ENCODE measurements around the gene OR2W3. TPM values are rescaled to one million over a fixed set of nuclear protein-coding genes. Genes with fewer than 3 reads are reported as not detected.

The OR2W3 gene
- total and polyA plus RNA-seq, 10 donors: 0.29 to 11.2 (median 2.8) TPM; not detected in 2

GRCh38 chr1:247913786-247914185, 18.4 kb downstream of the OR2W3 start:
- no peak overlapping the region for H3K4me3 ChIP-seq
- no peak for DNase-seq
- no peak overlapping the region for H3K27ac ChIP-seq
- WGBS, 5 donors: 64 to 77% (median 72%) methylated on average over 2 of the region's 2 CpGs
- no peaks in the 10 kb centered on the region for H3K36me3 ChIP-seq
- no peak for TF ChIP-seq POLR2A (IDR thresholded peaks at IDR 0.05)
- TF ChIP-seq POLR2AphosphoS5 (IDR thresholded peaks at IDR 0.05): no peak
- intact Hi-C loops (cut with DNase I; ENCODE audit: low total_unique reads): no loop called here
- H3K9me3 ChIP-seq: no peaks in the 10 kb centered on the region
- no peaks in the 10 kb centered on the region for H3K4me1 ChIP-seq
- H3K27me3 ChIP-seq (replicated peaks in 1 of 7): no peaks in the 10 kb centered on the region

- intact Hi-C loops (cut with DNase I; ENCODE audit: low total_unique reads): no loop called here
- Histone ChIP-seq H3K9me3 (no peaks in the 10 kb centered on the region), H3K27me3 (replicated peaks in 1 of 7) (no peaks in the 10 kb centered on the region), H3K27ac (no peak overlapping the region), H3K4me3 (no peak overlapping the region), H3K4me1 (no peaks in the 10 kb centered on the region), H3K36me3 (no peaks in the 10 kb centered on the region)
- DNase-seq: no peak
- WGBS, 5 donors: 52 to 82% (median 59%) methylated on average over 4 of the region's 4 CpGs
- TF ChIP-seq POLR2AphosphoS5 (IDR thresholded peaks at IDR 0.05) (no peak), POLR2A (IDR thresholded peaks at IDR 0.05) (no peak), CTCF (IDR thresholded peaks at IDR 0.05 in 8 of 11, conservative IDR thresholded peaks at IDR 0.05 in 3 of 11) (no peak)
Measured at GRCh38 chr1:247914941-247915662, 19.7 kb downstream of the OR2W3 start.

GRCh38 chr1:247919952-247920351, 24.6 kb downstream of the OR2W3 start, which contains the start of gene OR2T8:
Gene OR2T8 (plus strand): TSS chr1:247920252. CDS start chr1:247921018, 766 bp downstream.
- TF ChIP-seq CTCF (IDR thresholded peaks at IDR 0.05 in 8 of 11, conservative IDR thresholded peaks at IDR 0.05 in 3 of 11) (no peak), POLR2AphosphoS5 (IDR thresholded peaks at IDR 0.05) (no peak), POLR2A (IDR thresholded peaks at IDR 0.05) (no peak)
- Histone ChIP-seq H3K27ac (no peak within 1 kb of the TSS), H3K27me3 (replicated peaks in 1 of 7) (no peaks in the 10 kb centered on the region), H3K9me3 (no peaks in the 10 kb centered on the region), H3K4me1 (no peaks in the 10 kb centered on the region), H3K4me3 (no peak within 1 kb of the TSS), H3K36me3 (no peaks in the 10 kb centered on the region)
- DNase-seq: no peak
- intact Hi-C loops (cut with DNase I; ENCODE audit: low total_unique reads): no loop called here
- WGBS, 5 donors: 68 to 95% (median 93%) methylated on average over 2 of the region's 2 CpGs

- Histone ChIP-seq H3K27me3 (replicated peaks in 1 of 7) (no peaks in the 10 kb centered on the region), H3K4me3 (no peak overlapping the region), H3K36me3 (no peaks in the 10 kb centered on the region), H3K9me3 (no peaks in the 10 kb centered on the region), H3K27ac (no peak overlapping the region), H3K4me1 (no peaks in the 10 kb centered on the region)
- WGBS, 5 donors: 76 to 85% (median 84%) methylated on average over 3 of the region's 3 CpGs
- intact Hi-C loops (cut with DNase I; ENCODE audit: low total_unique reads): no loop called here
- no peak for DNase-seq
- no peak for TF ChIP-seq POLR2AphosphoS5 (IDR thresholded peaks at IDR 0.05)
- no peak for TF ChIP-seq CTCF (IDR thresholded peaks at IDR 0.05 in 8 of 11, conservative IDR thresholded peaks at IDR 0.05 in 3 of 11)
- no peak for TF ChIP-seq POLR2A (IDR thresholded peaks at IDR 0.05)
Measured at GRCh38 chr1:247923941-247924340, 28.6 kb downstream of the OR2W3 start.

Measured in spleen (tissue), 11 donors.